Panc1 (cell line): ENCODE results near the gene RAPGEF1.

Source experiments
- CTCF ChIP-seq: fragments of 450-650 bp; IDR thresholded peaks from 2 replicates; pipeline ENCODE4 v1.5.1; 2017; ENCODE audit warnings: mild to moderate bottlenecking
- POLR2AphosphoS5 ChIP-seq: IDR thresholded peaks from 2 replicates; pipeline ENCODE4 v1.6.1; 2012; ENCODE audit warnings: mild to moderate bottlenecking, low read depth, low read length, moderate library complexity
- REST ChIP-seq, 2 experiments: IDR thresholded peaks; 2 replicates each; pipeline ENCODE4 v1.6.1; 2011 to 2012; ENCODE audit warnings: low read depth in 2 of 2, control low read depth in 1 of 2, low read length in 1 of 2, mild to moderate bottlenecking in 1 of 2, moderate library complexity in 1 of 2; ENCODE audit not compliant: insufficient read depth in 1 of 2
- SIN3A ChIP-seq: IDR thresholded peaks from 2 replicates; pipeline ENCODE4 v1.6.1; 2012; ENCODE audit warnings: low read depth, mild to moderate bottlenecking, low read length, moderate library complexity, borderline replicate concordance; ENCODE audit not compliant: insufficient read depth

DNA sequence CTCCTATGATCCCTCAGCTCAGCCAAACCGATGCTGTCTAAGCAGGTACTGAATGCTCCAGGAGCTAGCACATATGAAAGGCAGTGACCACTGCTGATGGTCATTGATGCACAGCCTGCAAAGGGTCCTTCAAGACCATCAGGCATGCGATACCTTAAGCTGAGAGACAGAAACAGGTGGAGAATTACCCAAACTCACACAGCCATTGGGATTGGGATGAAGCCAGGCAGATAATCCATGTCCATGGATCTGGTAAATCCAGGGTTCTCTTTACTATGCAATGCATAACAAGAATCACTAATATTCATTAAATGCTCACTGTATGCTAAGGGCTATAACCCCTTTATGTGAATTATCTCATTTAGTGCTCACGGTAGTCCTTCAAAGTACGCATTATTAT lies 36.2 kb downstream of the RAPGEF1 start:
- TF ChIP-seq REST (IDR thresholded peaks at IDR 0.05; ENCODE audit: insufficient read depth in 1 of 2, low read depth in 2 of 2, low read length in 1 of 2) (no peak), CTCF (no peak), POLR2AphosphoS5 (no peak), SIN3A (no peak)
